ENCODE results near the gene RB1. TPM values are rescaled to one million over a fixed set of nuclear protein-coding genes. Genes with fewer than 3 reads are reported as not detected.

Gene RB1
- total RNA-seq, 2 donors from 2014 or later = 18.7 to 20.1 TPM

DNA sequence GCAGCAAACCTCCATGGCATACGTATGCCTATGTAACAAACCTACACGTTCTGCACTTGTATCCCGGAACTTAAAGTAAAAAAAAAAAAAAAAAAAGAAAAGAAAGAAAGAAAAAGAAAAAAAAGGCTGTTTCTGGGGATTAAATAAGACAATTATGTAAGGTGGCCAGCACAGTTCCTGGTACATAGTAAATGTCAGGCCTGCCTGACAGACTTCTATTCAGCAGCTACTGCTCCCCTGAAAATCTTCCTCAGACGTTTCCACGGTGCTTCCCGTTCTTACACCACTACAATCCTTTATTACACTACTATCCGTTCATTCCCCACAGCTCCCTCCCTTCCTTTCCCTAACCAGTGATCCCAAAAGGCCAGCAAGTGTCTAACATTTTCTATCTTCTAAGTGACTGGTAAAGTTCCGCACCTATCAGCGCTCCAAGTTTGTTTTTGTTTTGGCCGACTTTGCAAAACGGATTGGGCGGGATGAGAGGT is 636 bp upstream of the RB1 start:
- TF ChIP-seq, protein P1, sequence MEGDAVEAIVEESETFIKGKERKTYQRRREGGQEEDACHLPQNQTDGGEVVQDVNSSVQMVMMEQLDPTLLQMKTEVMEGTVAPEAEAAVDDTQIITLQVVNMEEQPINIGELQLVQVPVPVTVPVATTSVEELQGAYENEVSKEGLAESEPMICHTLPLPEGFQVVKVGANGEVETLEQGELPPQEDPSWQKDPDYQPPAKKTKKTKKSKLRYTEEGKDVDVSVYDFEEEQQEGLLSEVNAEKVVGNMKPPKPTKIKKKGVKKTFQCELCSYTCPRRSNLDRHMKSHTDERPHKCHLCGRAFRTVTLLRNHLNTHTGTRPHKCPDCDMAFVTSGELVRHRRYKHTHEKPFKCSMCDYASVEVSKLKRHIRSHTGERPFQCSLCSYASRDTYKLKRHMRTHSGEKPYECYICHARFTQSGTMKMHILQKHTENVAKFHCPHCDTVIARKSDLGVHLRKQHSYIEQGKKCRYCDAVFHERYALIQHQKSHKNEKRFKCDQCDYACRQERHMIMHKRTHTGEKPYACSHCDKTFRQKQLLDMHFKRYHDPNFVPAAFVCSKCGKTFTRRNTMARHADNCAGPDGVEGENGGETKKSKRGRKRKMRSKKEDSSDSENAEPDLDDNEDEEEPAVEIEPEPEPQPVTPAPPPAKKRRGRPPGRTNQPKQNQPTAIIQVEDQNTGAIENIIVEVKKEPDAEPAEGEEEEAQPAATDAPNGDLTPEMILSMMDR (conservative IDR thresholded peaks at IDR 0.05) = no peak
- 26 to 38% methylated on average over 8 to 12 of the region's 12 CpGs for WGBS, 2 experiments (ENCODE audit: insufficient coverage in 1 of 2, insufficient read length in 1 of 2)

DNA sequence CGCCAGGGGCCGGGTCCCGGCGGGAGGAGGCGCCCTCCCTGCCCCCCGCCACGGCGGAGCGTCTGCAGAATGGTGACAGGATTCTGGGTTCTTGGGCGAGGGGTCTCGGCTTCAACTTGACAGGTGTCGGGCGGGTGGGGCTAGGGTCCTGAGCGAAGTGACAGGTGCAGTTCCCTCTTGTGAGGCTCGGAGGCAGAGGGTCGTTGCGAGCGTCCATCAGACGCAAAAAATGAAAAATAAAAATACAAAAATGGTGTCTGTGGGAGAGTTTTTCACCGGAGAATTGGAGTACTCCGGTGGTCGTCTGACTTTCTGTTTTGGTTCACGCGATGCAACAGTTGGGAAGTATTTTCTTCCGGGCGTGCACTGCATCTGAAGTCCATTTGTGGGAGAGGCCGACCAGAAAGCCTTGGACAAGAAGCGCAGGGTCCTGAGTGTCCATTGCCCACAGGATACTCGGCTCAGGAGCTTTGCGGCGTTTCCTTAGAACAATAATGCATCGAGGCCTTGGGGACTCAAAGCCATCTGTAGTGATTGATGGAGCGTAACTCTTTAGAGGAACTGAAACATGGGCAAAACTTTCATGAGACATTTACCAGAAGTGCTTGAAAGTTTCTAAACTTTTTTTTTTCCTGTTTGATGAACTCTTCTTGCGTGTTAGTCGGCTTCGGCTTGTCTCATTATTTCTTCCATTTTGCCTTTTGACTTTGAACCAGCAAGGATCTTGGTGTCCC is 759 bp downstream of the RB1 start:
- TF ChIP-seq, protein P1 (conservative IDR thresholded peaks at IDR 0.05) = no peak
- Histone ChIP-seq H3K4me1 (ENCODE audit: control insufficient read depth, insufficient read depth, low read length) (no peaks in the 10 kb centered on the region), H3K9ac (ENCODE audit: extremely low read depth, low read length, poor library complexity, severe bottlenecking) (peak overlapping the region; percentile 81), H3K4me3 (ENCODE audit: low read length) (peak overlapping the region; percentile 96), H3K27me3 (ENCODE audit: control insufficient read depth, insufficient read depth, low read length, poor library complexity, severe bottlenecking) (no peaks in the 10 kb centered on the region), H3K9me3 (ENCODE audit: control insufficient read depth, low read length) (no peaks in the 10 kb centered on the region), H3K36me3 (ENCODE audit: control insufficient read depth, insufficient read depth, low read length) (no peaks in the 10 kb centered on the region), H3K27ac (ENCODE audit: low read depth, low read length) (peak overlapping the region; percentile 94)
- H3K27ac Mint-ChIP-seq = peak overlapping the region; percentile 84
- H3K27me3 Mint-ChIP-seq (ENCODE audit: insufficient read depth) = peaks cover 1% of the 10 kb centered on the region
- 11% methylated on average over 28 to 36 of the region's 36 CpGs for WGBS, 2 experiments (ENCODE audit: insufficient coverage in 1 of 2, insufficient read length in 1 of 2)
- peaks cover 19% of the 10 kb centered on the region for H3K4me1 Mint-ChIP-seq
- DNase-seq = no peak
- H3K4me3 Mint-ChIP-seq = peak overlapping the region; percentile 89
- peaks cover 2% of the 10 kb centered on the region for H3K36me3 Mint-ChIP-seq (ENCODE audit: low read depth)
- H3K9me3 Mint-ChIP-seq = no peaks in the 10 kb centered on the region

More for the DNA sequence above, 636 bp upstream of the RB1 start:
- no peaks in the 10 kb centered on the region for H3K27me3 ChIP-seq (ENCODE audit: control insufficient read depth, insufficient read depth, low read length, poor library complexity, severe bottlenecking)
- Mint-ChIP-seq H3K4me1 (peaks cover 19% of the 10 kb centered on the region), H3K4me3 (peak overlapping the region; percentile 89), H3K27me3 (ENCODE audit: insufficient read depth) (peaks cover 1% of the 10 kb centered on the region), H3K36me3 (ENCODE audit: low read depth) (peaks cover under 1% of the 10 kb centered on the region), H3K9me3 (no peaks in the 10 kb centered on the region), H3K27ac (peak overlapping the region; percentile 94)
- H3K36me3 ChIP-seq (ENCODE audit: control insufficient read depth, insufficient read depth, low read length) = no peaks in the 10 kb centered on the region
- H3K9ac ChIP-seq (ENCODE audit: extremely low read depth, low read length, poor library complexity, severe bottlenecking) = peak overlapping the region; percentile 81
- no peaks in the 10 kb centered on the region for H3K4me1 ChIP-seq (ENCODE audit: control insufficient read depth, insufficient read depth, low read length)
- no peak for DNase-seq
- H3K27ac ChIP-seq (ENCODE audit: low read depth, low read length) = peak overlapping the region; percentile 94
- no peaks in the 10 kb centered on the region for H3K9me3 ChIP-seq (ENCODE audit: control insufficient read depth, low read length)
- peak overlapping the region; percentile 96 for H3K4me3 ChIP-seq (ENCODE audit: low read length)

DNA sequence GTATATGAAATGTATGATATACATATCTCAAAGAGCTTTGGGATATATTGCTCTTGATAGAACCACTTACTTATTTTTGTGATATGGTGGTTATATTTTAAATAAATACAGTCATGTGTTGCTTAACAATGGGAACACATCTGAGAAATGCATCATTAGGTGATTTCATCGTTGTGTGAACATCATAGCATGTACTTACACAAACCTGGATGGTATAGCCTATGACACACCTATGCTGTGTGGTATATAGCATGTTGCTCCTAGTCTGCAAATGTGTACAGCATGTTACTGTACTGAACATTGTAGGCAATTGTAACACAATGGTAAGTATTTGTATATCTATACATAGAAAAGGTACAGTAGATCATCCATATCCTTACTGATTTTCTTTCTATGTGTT is 7.7 kb downstream of the RB1 start:
- no peak overlapping the region for H3K4me3 Mint-ChIP-seq

More for the DNA sequence above, 7.7 kb downstream of the RB1 start:
- 100% methylated on average over 1 of the region's 1 CpG for WGBS, 2 experiments (ENCODE audit: insufficient coverage in 1 of 2, insufficient read length in 1 of 2)
- Mint-ChIP-seq H3K27ac (no peak overlapping the region), H3K4me1 (no peaks in the 10 kb centered on the region), H3K27me3 (ENCODE audit: insufficient read depth) (no peaks in the 10 kb centered on the region), H3K9me3 (peaks cover 10% of the 10 kb centered on the region), H3K36me3 (ENCODE audit: low read depth) (peaks cover 14% of the 10 kb centered on the region)
- H3K4me1 ChIP-seq (ENCODE audit: control insufficient read depth, insufficient read depth, low read length) = no peaks in the 10 kb centered on the region
- TF ChIP-seq, protein P1 (conservative IDR thresholded peaks at IDR 0.05) = no peak
- no peak overlapping the region for H3K9ac ChIP-seq (ENCODE audit: extremely low read depth, low read length, poor library complexity, severe bottlenecking)
- H3K9me3 ChIP-seq (ENCODE audit: control insufficient read depth, low read length) = no peaks in the 10 kb centered on the region
- H3K27ac ChIP-seq (ENCODE audit: low read depth, low read length) = no peak overlapping the region
- H3K4me3 ChIP-seq (ENCODE audit: low read length) = no peak overlapping the region
- no peaks in the 10 kb centered on the region for H3K27me3 ChIP-seq (ENCODE audit: control insufficient read depth, insufficient read depth, low read length, poor library complexity, severe bottlenecking)
- no peaks in the 10 kb centered on the region for H3K36me3 ChIP-seq (ENCODE audit: control insufficient read depth, insufficient read depth, low read length)
- DNase-seq = no peak
